Stomach (tissue), 9 donors: ENCODE data around the gene RPS5. TPM values are rescaled to one million over a fixed set of nuclear protein-coding genes. Genes with fewer than 3 reads are reported as not detected.

Experiments used
- DNase-seq, 2 donors: peaks; one replicate each; pipeline versions ENCODE4 v3.0.0 to v3.0.0-alpha.2; 2013 to 2019
- H3K27ac ChIP-seq, 5 donors: fragments of 200-600 bp in 4 of 5; sonication (generic) in 4 of 5; one replicate each; pipeline ENCODE4 v1.5.1; 2013 to 2019; ENCODE audit warnings: mild to moderate bottlenecking in 1 of 5, moderate library complexity in 1 of 5
- H3K27me3 ChIP-seq, 3 donors: fragments of 200-600 bp; sonication (generic); one replicate each; pipeline ENCODE4 v1.5.1; 2017 to 2019; ENCODE audit warnings: mixed run types in 1 of 3
- H3K36me3 ChIP-seq, 4 donors: fragments of 200-600 bp; sonication (generic); 1 replicate in 3 of 4; 2 replicates in 1 of 4; pipeline ENCODE4 v1.5.1; 2016 to 2019
- H3K4me1 ChIP-seq, 4 donors: fragments of 200-600 bp; sonication (generic); one replicate each; pipeline ENCODE4 v1.5.1; 2016 to 2019
- H3K4me3 ChIP-seq, 4 donors: fragments of 200-600 bp; sonication (generic) in 3 of 4; one replicate each; pipeline ENCODE4 v1.5.1; 2016 to 2019; ENCODE audit warnings: mild to moderate bottlenecking in 1 of 4
- H3K9me3 ChIP-seq, 4 donors: fragments of 200-600 bp; sonication (generic); one replicate each; pipeline ENCODE4 v1.5.1; 2016 to 2019
- CTCF ChIP-seq, 7 experiments: fragments of 450-650 bp in 4 of 7; fragments of 200-600 bp in 3 of 7; sonication (generic) in 3 of 7; IDR thresholded peaks; one replicate each; pipeline ENCODE4 v1.5.1; 2016 to 2019; ENCODE audit warnings: antibody characterized with exemption in 7 of 7, control low read depth in 2 of 7, mild to moderate bottlenecking in 1 of 7
- EP300 ChIP-seq: sonication (generic); formaldehyde crosslinking; IDR thresholded peaks from one replicate; pipeline ENCODE4 v1.6.1; 2017; ENCODE audit warnings: antibody characterized with exemption
- POLR2A ChIP-seq, 4 donors: fragments of 450-650 bp; IDR thresholded peaks; one replicate each; pipeline ENCODE4 v1.6.1; 2016; ENCODE audit warnings: antibody characterized with exemption in 4 of 4, control low read depth in 2 of 4, mild to moderate bottlenecking in 1 of 4, moderate library complexity in 1 of 4
- POLR2AphosphoS5 ChIP-seq, 3 donors: sonication (generic); formaldehyde crosslinking; IDR thresholded peaks; one replicate each; pipeline ENCODE4 v1.6.1; 2016; ENCODE audit warnings: antibody characterized with exemption in 3 of 3
- WGBS, 5 donors: extraction: QIAGEN DNeasy Blood & Tissue Kit in 3 of 5; methylation state at CpG; one replicate each; pipeline versions ENCODE4 v1.1.5 to v1.1.7; 2013 to 2018; 5-methylcytosine and 5-hydroxymethylcytosine counted together
- intact Hi-C: fragments of 100-400 bp; cut with DNase I; formaldehyde crosslinking; loops from one replicate; pipeline ENCODE4 v1.15.1; 2023; ENCODE audit warnings: low total_unique reads
- polyA plus RNA-seq, 3 donors: library from polyadenylated mRNA; stranded (reverse); fragments of 200-250 nt; gene quantifications; one replicate each; pipeline ENCODE4 v1.2.3, GENCODE V29; 2013
- total RNA-seq, 5 donors: library from RNA; depleted of rRNA; stranded (reverse); fragments of >200 nt; gene quantifications; one replicate each; pipeline versions ENCODE4 v1.1.0 to v1.2.3, GENCODE V29; 2014 to 2016
- donor health status: healthy with polysubstance abuse.
- donor health status: Bipolar disorder and iron deficiency.
- donor health status: healthy.

The RPS5 gene
- total and polyA plus RNA-seq, 8 donors: 801 to 2,322 (median 1,502) TPM

GRCh38 chr19:58357481-58358145 lies 29.5 kb upstream of the RPS5 start:
- Histone ChIP-seq H3K9me3 (peaks cover 2 to 17% (median 12%) of the 10 kb centered on the region in 4 donors), H3K27ac (no peak overlapping the region), H3K4me3 (peak overlapping the region in 2 of 4 donors; percentile 28 to 50), H3K36me3 (peaks cover 0 to 3% (median 0%) of the 10 kb centered on the region in 4 donors), H3K27me3 (peaks cover 0 to 55% (median 14%) of the 10 kb centered on the region in 3 donors), H3K4me1 (peaks cover 11 to 33% (median 28%) of the 10 kb centered on the region in 4 donors)
- WGBS, 5 donors: 67 to 83% (median 73%) methylated on average over 8 to 19 of the region's 19 CpGs
- intact Hi-C loops: no loop called here
- no peak for DNase-seq
- TF ChIP-seq POLR2AphosphoS5 (IDR thresholded peaks at IDR 0.05) (no peak), CTCF (IDR thresholded peaks at IDR 0.05) (no peak), POLR2A (IDR thresholded peaks at IDR 0.05) (no peak)

GRCh38 chr19:58361900-58362271 lies 25.2 kb upstream of the RPS5 start:
- H3K4me1 ChIP-seq: peaks cover 4 to 26% (median 21%) of the 10 kb centered on the region in 4 donors
- H3K9me3 ChIP-seq: peaks cover 0 to 5% (median 1%) of the 10 kb centered on the region in 4 donors
- TF ChIP-seq POLR2A (IDR thresholded peaks at IDR 0.05) (no peak), CTCF (IDR thresholded peaks at IDR 0.05) (no peak), POLR2AphosphoS5 (IDR thresholded peaks at IDR 0.05) (no peak), EP300 (no peak)
- peaks cover 0 to 14% (median 5%) of the 10 kb centered on the region in 3 donors for H3K27me3 ChIP-seq
- peak overlapping the region; percentile 93 to 95 (median 94) for H3K27ac ChIP-seq
- peak overlapping the region; percentile 63 to 82 (median 74) for H3K4me3 ChIP-seq
- peaks cover 0 to 8% (median 0%) of the 10 kb centered on the region in 4 donors for H3K36me3 ChIP-seq
- DNase-seq: peak; percentile 38 to 81
- intact Hi-C loops: no loop called here
- 3 to 5% (median 4%) methylated on average over 28 of the region's 28 CpGs for WGBS, 5 donors

GRCh38 chr19:58362272-58362994 lies 24.6 kb upstream of the RPS5 start, which contains the start of gene ZNF497:
ZNF497 (minus strand) TSS chr19:58362751; CDS start chr19:58357635, 5,116 bp downstream.
- intact Hi-C loops: no loop called here
- H3K9me3 ChIP-seq: no peaks in the 10 kb centered on the region
- H3K27ac ChIP-seq: peak within 1 kb of the TSS; percentile 93 to 95 (median 94)
- peak in 1 of 4 donors; percentile 56 for TF ChIP-seq POLR2A (IDR thresholded peaks at IDR 0.05)
- no peak for TF ChIP-seq CTCF (IDR thresholded peaks at IDR 0.05)
- peak; percentile 9 for TF ChIP-seq EP300
- TF ChIP-seq POLR2AphosphoS5 (IDR thresholded peaks at IDR 0.05): peak in 2 of 3 donors; percentile 62 to 85
- peaks cover 0 to 9% (median 0%) of the 10 kb centered on the region in 3 donors for H3K27me3 ChIP-seq
- peak within 1 kb of the TSS; percentile 63 to 82 (median 74) for H3K4me3 ChIP-seq
- peaks cover 0 to 13% (median 0%) of the 10 kb centered on the region in 4 donors for H3K36me3 ChIP-seq
- WGBS, 5 donors: 0 to 1% (median 1%) methylated on average over 55 to 74 of the region's 74 CpGs
- DNase-seq: peak; percentile 98 to 99
- H3K4me1 ChIP-seq: peaks cover 4 to 21% (median 15%) of the 10 kb centered on the region in 4 donors

- Histone ChIP-seq H3K4me1 (peaks cover 4 to 20% (median 11%) of the 10 kb centered on the region in 4 donors), H3K27ac (no peak overlapping the region), H3K27me3 (no peaks in the 10 kb centered on the region), H3K36me3 (peaks cover 0 to 16% (median 7%) of the 10 kb centered on the region in 4 donors), H3K4me3 (no peak overlapping the region), H3K9me3 (no peaks in the 10 kb centered on the region)
- WGBS, 5 donors: 70 to 84% (median 82%) methylated on average over 5 of the region's 5 CpGs
- no peak for DNase-seq
- intact Hi-C loops: no loop called here
- TF ChIP-seq POLR2A (IDR thresholded peaks at IDR 0.05): no peak
- TF ChIP-seq POLR2AphosphoS5 (IDR thresholded peaks at IDR 0.05): no peak
- no peak for TF ChIP-seq CTCF (IDR thresholded peaks at IDR 0.05)
- no peak for TF ChIP-seq EP300
These were observed 22.9 kb upstream of the RPS5 start for GRCh38 chr19:58364146-58364545.
